Neuronal stem cell (in vitro differentiated cells): ENCODE results near the gene ZNF195.

Experiments
- DNase-seq: peaks from one replicate; pipeline ENCODE4 v3.0.0-alpha.2; 2013; ENCODE audit warnings: low spot score
- H2AFZ ChIP-seq: one replicate; pipeline ENCODE4 v1.6.1; 2013; ENCODE audit warnings: mild to moderate bottlenecking, low read length, inconsistent platforms
- H2AK5ac ChIP-seq: 2 replicates; pipeline ENCODE4 v1.6.1; 2013; ENCODE audit warnings: low read depth, mild to moderate bottlenecking, inconsistent platforms, low read length, moderate library complexity, mixed read lengths
- H2BK120ac ChIP-seq: 2 replicates; pipeline ENCODE4 v1.6.1; 2013; ENCODE audit warnings: low read depth, mild to moderate bottlenecking, inconsistent platforms, low read length, moderate library complexity, mixed read lengths
- H2BK12ac ChIP-seq: one replicate; pipeline ENCODE4 v1.6.1; 2013; ENCODE audit warnings: low read length, inconsistent platforms
- H2BK15ac ChIP-seq: 2 replicates; pipeline ENCODE4 v1.6.1; 2013; ENCODE audit warnings: mild to moderate bottlenecking, low read length, inconsistent platforms, mixed read lengths
- H2BK5ac ChIP-seq: one replicate; pipeline ENCODE4 v1.6.1; 2013; ENCODE audit warnings: inconsistent platforms, mild to moderate bottlenecking, low read length, moderate library complexity
- H3K14ac ChIP-seq: one replicate; pipeline ENCODE4 v1.6.1; 2013; ENCODE audit warnings: low read length, inconsistent platforms
- H3K18ac ChIP-seq: 2 replicates; pipeline ENCODE4 v1.6.1; 2013; ENCODE audit warnings: low read length, inconsistent platforms
- H3K23ac ChIP-seq: 2 replicates; pipeline ENCODE4 v1.6.1; 2013; ENCODE audit warnings: low read depth, mild to moderate bottlenecking, mixed read lengths, low read length, inconsistent platforms; ENCODE audit not compliant: poor library complexity
- H3K27ac ChIP-seq: replicated peaks from 3 replicates; pipeline ENCODE4 v1.5.1; 2013; ENCODE audit warnings: low read length, inconsistent platforms
- H3K27me3 ChIP-seq, 3 experiments: 2 replicates each; pipeline ENCODE4 v1.6.1; 2013; ENCODE audit warnings: low read length in 3 of 3, mild to moderate bottlenecking in 2 of 3, inconsistent platforms in 1 of 3, low read depth in 1 of 3, mixed read lengths in 1 of 3, moderate library complexity in 1 of 3; ENCODE audit not compliant: control insufficient read depth in 3 of 3, insufficient read depth in 3 of 3
- H3K36me3 ChIP-seq, 2 donors: replicated peaks in 1 of 2; 2 replicates each; pipeline ENCODE4 v1.6.1; 2013; ENCODE audit warnings: low read length in 2 of 2; ENCODE audit not compliant: control insufficient read depth in 2 of 2, insufficient read depth in 2 of 2
- H3K4ac ChIP-seq: 2 replicates; pipeline ENCODE4 v1.6.1; 2013; ENCODE audit warnings: inconsistent platforms, mild to moderate bottlenecking, low read length, moderate library complexity
- H3K4me1 ChIP-seq, 2 donors: 1 replicate in 1 of 2; 2 replicates in 1 of 2; pipeline ENCODE4 v1.6.1; 2013; ENCODE audit warnings: low read length in 2 of 2, low read depth in 1 of 2; ENCODE audit not compliant: control insufficient read depth in 2 of 2, insufficient read depth in 1 of 2
- H3K4me2 ChIP-seq: one replicate; pipeline ENCODE4 v1.6.1; 2013; ENCODE audit warnings: mild to moderate bottlenecking, low read length, inconsistent platforms; ENCODE audit not compliant: insufficient read depth, poor library complexity, severe bottlenecking
- H3K4me3 ChIP-seq, 2 donors: 2 replicates each; pipeline ENCODE4 v1.5.1; 2013; ENCODE audit warnings: low read length in 2 of 2, mild to moderate bottlenecking in 2 of 2, inconsistent platforms in 1 of 2, moderate library complexity in 1 of 2
- H3K79me1 ChIP-seq: one replicate; pipeline ENCODE4 v1.6.1; 2013; ENCODE audit warnings: low read depth, mild to moderate bottlenecking, inconsistent platforms, low read length, moderate library complexity
- H3K9ac ChIP-seq: one replicate; pipeline ENCODE4 v1.6.1; 2013; ENCODE audit warnings: mild to moderate bottlenecking, low read depth, low read length, inconsistent platforms; ENCODE audit not compliant: poor library complexity
- H3K9me3 ChIP-seq, 2 donors: replicated peaks in 1 of 2; 2 replicates each; pipeline versions ENCODE3 to v1.6.1; 2013; ENCODE audit warnings: low read length in 2 of 2, mild to moderate bottlenecking in 2 of 2, inconsistent platforms in 1 of 2, low read depth in 1 of 2, mixed read lengths in 1 of 2, moderate library complexity in 1 of 2; ENCODE audit not compliant: control insufficient read depth in 2 of 2, insufficient read depth in 1 of 2
- H4K8ac ChIP-seq: one replicate; pipeline ENCODE4 v1.6.1; 2013; ENCODE audit warnings: low read depth, mild to moderate bottlenecking, inconsistent platforms, low read length, moderate library complexity
- H4K91ac ChIP-seq: one replicate; pipeline ENCODE4 v1.6.1; 2013; ENCODE audit warnings: low read length, low read depth, mild to moderate bottlenecking, inconsistent platforms; ENCODE audit not compliant: poor library complexity
- WGBS, 2 donors: extraction: QIAGEN DNeasy Blood & Tissue Kit; methylation state at CpG; one replicate each; pipeline ENCODE4 v1.1.7; 2013; ENCODE audit warnings: missing lambda C conversion rate in 2 of 2, mixed read lengths in 1 of 2; ENCODE audit not compliant: insufficient read length in 2 of 2, insufficient replicate concordance in 1 of 2; ENCODE audit errors: extremely low coverage in 2 of 2; 5-methylcytosine and 5-hydroxymethylcytosine counted together

ZNF195 gene

GRCh38 chr11:3382613-3383285, 3.8 kb upstream of the ZNF195 start:
- H3K9ac ChIP-seq = no peak overlapping the region
- H3K36me3 ChIP-seq = peaks cover 23 to 42% of the 10 kb centered on the region in 2 donors
- H3K23ac ChIP-seq = no peak overlapping the region
- H3K4me2 ChIP-seq = no peak overlapping the region
- H3K4me3 ChIP-seq = peak overlapping the region in 1 of 2 donors; percentile 19
- H4K91ac ChIP-seq = no peak overlapping the region
- H4K8ac ChIP-seq = no peak overlapping the region
- WGBS, 2 donors = no CpG with 5 or more reads among the region's 5 CpGs
- no peak overlapping the region for H3K14ac ChIP-seq
- no peak overlapping the region for H3K4ac ChIP-seq
- peaks cover 17 to 32% of the 10 kb centered on the region in 2 donors for H3K9me3 ChIP-seq
- peaks cover 8% of the 10 kb centered on the region for H3K79me1 ChIP-seq
- no peak overlapping the region for H2BK15ac ChIP-seq
- no peaks in the 10 kb centered on the region for H3K27me3 ChIP-seq
- no peak overlapping the region for H2BK120ac ChIP-seq
- no peak overlapping the region for H2AK5ac ChIP-seq
- no peak overlapping the region for H2BK5ac ChIP-seq
- no peak overlapping the region for H2AFZ ChIP-seq
- no peak for DNase-seq
- H3K27ac ChIP-seq = no peak overlapping the region
- H2BK12ac ChIP-seq = no peak overlapping the region
- H3K4me1 ChIP-seq = no peaks in the 10 kb centered on the region
- no peak overlapping the region for H3K18ac ChIP-seq

GRCh38 chr11:3381794-3382193, 2.8 kb upstream of the ZNF195 start:
- H2BK15ac ChIP-seq = no peak overlapping the region
- H3K9me3 ChIP-seq = peaks cover 17 to 42% of the 10 kb centered on the region in 2 donors
- peak overlapping the region; percentile 53 to 60 for H3K4me3 ChIP-seq
- peak overlapping the region; percentile 57 for H2AFZ ChIP-seq
- H3K23ac ChIP-seq = no peak overlapping the region
- no peak overlapping the region for H3K14ac ChIP-seq
- H2BK5ac ChIP-seq = no peak overlapping the region
- H3K4me2 ChIP-seq = peak overlapping the region; percentile 51
- H4K8ac ChIP-seq = no peak overlapping the region
- H3K27ac ChIP-seq = no peak overlapping the region
- peaks cover 8% of the 10 kb centered on the region for H3K79me1 ChIP-seq
- DNase-seq = no peak
- H3K4ac ChIP-seq = no peak overlapping the region
- no peaks in the 10 kb centered on the region for H3K27me3 ChIP-seq
- peaks cover 0 to 6% of the 10 kb centered on the region in 2 donors for H3K4me1 ChIP-seq
- no peak overlapping the region for H3K18ac ChIP-seq
- peaks cover 29 to 50% of the 10 kb centered on the region in 2 donors for H3K36me3 ChIP-seq
- H2BK120ac ChIP-seq = no peak overlapping the region
- no CpG with 5 or more reads among the region's 5 CpGs for WGBS, 2 donors
- no peak overlapping the region for H2BK12ac ChIP-seq
- H2AK5ac ChIP-seq = no peak overlapping the region
- H3K9ac ChIP-seq = no peak overlapping the region
- no peak overlapping the region for H4K91ac ChIP-seq

- Histone ChIP-seq H2BK5ac (no peak overlapping the region), H3K27ac (no peak overlapping the region)
Measured at GRCh38 chr11:3380706-3381545, 2.0 kb upstream of the ZNF195 start.

GRCh38 chr11:3375552-3375951, 3.4 kb downstream of the ZNF195 start:
- peaks cover 11 to 74% of the 10 kb centered on the region in 2 donors for H3K9me3 ChIP-seq
- no peak overlapping the region for H3K23ac ChIP-seq
- no peak overlapping the region for H3K14ac ChIP-seq
- H4K91ac ChIP-seq = no peak overlapping the region
- H3K4me1 ChIP-seq = peaks cover 0 to 6% of the 10 kb centered on the region in 2 donors
- DNase-seq = no peak
- no peak overlapping the region for H3K4me2 ChIP-seq
- no peak overlapping the region for H2AFZ ChIP-seq
- peaks cover 27 to 73% of the 10 kb centered on the region in 2 donors for H3K36me3 ChIP-seq
- H3K4me3 ChIP-seq = no peak overlapping the region
- H2AK5ac ChIP-seq = no peak overlapping the region
- H3K79me1 ChIP-seq = peaks cover 2% of the 10 kb centered on the region
- no peaks in the 10 kb centered on the region for H3K27me3 ChIP-seq
- no peak overlapping the region for H2BK15ac ChIP-seq
- no peak overlapping the region for H3K18ac ChIP-seq
- no peak overlapping the region for H2BK120ac ChIP-seq
- no peak overlapping the region for H2BK12ac ChIP-seq
- H3K27ac ChIP-seq = no peak overlapping the region
- no peak overlapping the region for H3K4ac ChIP-seq
- H3K9ac ChIP-seq = no peak overlapping the region
- WGBS, 2 donors = no CpG with 5 or more reads among the region's 4 CpGs
- no peak overlapping the region for H4K8ac ChIP-seq
- H2BK5ac ChIP-seq = no peak overlapping the region

More at GRCh38 chr11:3380706-3381545, 2.0 kb upstream of the ZNF195 start:
- H3K4me2 ChIP-seq = peak overlapping the region; percentile 28
- H3K9me3 ChIP-seq = peaks cover 13 to 42% of the 10 kb centered on the region in 2 donors
- no peak overlapping the region for H4K91ac ChIP-seq
- no peak overlapping the region for H4K8ac ChIP-seq
- no peak overlapping the region for H3K18ac ChIP-seq
- no peak overlapping the region for H2AK5ac ChIP-seq
- peaks cover 0 to 6% of the 10 kb centered on the region in 2 donors for H3K4me1 ChIP-seq
- H2BK15ac ChIP-seq = no peak overlapping the region
- H3K4me3 ChIP-seq = peak overlapping the region; percentile 53 to 65
- no CpG with 5 or more reads among the region's 12 CpGs for whole genome bisulfite sequencing, 2 donors
- peaks cover 6% of the 10 kb centered on the region for H3K79me1 ChIP-seq
- H3K4ac ChIP-seq = no peak overlapping the region
- no peak overlapping the region for H3K23ac ChIP-seq
- no peak overlapping the region for H3K9ac ChIP-seq
- H3K36me3 ChIP-seq = peaks cover 23 to 50% of the 10 kb centered on the region in 2 donors
- H3K27me3 ChIP-seq = no peaks in the 10 kb centered on the region
- H3K14ac ChIP-seq = no peak overlapping the region
- no peak overlapping the region for H2BK12ac ChIP-seq
- no peak overlapping the region for H2BK120ac ChIP-seq
- peak; percentile 33 for DNase-seq
- H2AFZ ChIP-seq = peak overlapping the region; percentile 57
